Stimulated activated memory B cell treated with anti-CD40 and anti-IgM and Interleukin-4, amounts not matched to agents 10 μg/mL and 1 μg/mL and 100 μg/mL, for 72 hours (primary cell): ENCODE measurements around the gene CREB5.

Experiments used
- ATAC-seq: fragments of 150-1000 bp; cut with Tn5 transposase; 2 replicates; pipeline ENCODE4 v1.10.0; 2021
- H3K27ac Mint-ChIP-seq: one replicate; pipeline ENCODE4 v1.8.0; 2022; ENCODE audit warnings: mild to moderate bottlenecking, mixed read lengths
- H3K27me3 Mint-ChIP-seq: one replicate; pipeline ENCODE4 v1.8.0; 2022; ENCODE audit warnings: mixed read lengths
- H3K36me3 Mint-ChIP-seq: one replicate; pipeline ENCODE4 v1.8.0; 2022; ENCODE audit warnings: mixed read lengths
- H3K4me1 Mint-ChIP-seq: one replicate; pipeline ENCODE4 v1.8.0; 2022; ENCODE audit warnings: mixed read lengths
- H3K4me3 Mint-ChIP-seq: one replicate; pipeline ENCODE4 v1.8.0; 2022; ENCODE audit warnings: mild to moderate bottlenecking, moderate library complexity, mixed read lengths
- H3K9me3 Mint-ChIP-seq: one replicate; pipeline ENCODE4 v1.8.0; 2022; ENCODE audit warnings: mixed read lengths

The CREB5 gene

DNA sequence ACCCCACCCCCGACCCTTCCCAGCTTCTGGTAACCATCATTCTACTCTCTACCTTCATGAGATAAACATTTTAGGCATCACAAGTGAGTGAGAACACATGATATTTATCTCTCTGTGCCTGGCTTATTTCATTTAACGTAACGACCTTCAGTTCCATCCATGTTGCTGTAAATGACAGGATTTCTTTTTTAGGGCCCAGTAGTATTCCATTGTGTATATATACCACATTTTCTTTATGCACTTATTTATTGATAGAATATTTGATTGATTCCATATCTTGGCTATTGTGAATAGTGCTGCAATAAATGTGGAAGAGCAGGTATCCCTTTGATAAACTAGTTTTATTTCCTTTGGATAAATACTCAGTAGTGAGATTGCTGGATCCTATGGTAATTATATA is 112.7 kb downstream of the CREB5 start:
- H3K9me3 Mint-ChIP-seq, result no peaks in the 10 kb centered on the region

DNA sequence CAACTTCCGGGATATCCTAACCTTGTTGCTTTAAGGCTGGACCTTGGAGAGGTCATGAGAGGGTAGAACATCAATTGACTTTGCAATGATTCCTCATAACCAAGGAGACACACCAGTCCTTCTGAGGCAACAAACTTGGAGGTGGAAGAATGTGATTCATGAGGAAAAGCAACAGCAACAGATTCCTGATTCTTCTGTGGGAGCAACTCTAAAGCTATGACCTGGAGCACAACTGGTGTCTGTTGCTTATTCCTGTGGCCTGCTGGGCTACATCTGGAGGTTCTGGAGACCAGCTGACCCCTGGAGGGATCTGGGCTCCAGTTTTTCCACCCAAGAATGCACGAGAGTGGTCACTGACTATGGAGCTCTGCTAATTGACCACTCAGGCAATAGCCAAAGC is 116.6 kb downstream of the CREB5 start:
- no peaks in the 10 kb centered on the region for H3K27me3 Mint-ChIP-seq
- ATAC-seq, result no peak
- H3K36me3 Mint-ChIP-seq, result no peaks in the 10 kb centered on the region
- no peak overlapping the region for H3K27ac Mint-ChIP-seq
- H3K4me1 Mint-ChIP-seq, result peaks cover 14% of the 10 kb centered on the region
- no peaks in the 10 kb centered on the region for H3K9me3 Mint-ChIP-seq
- H3K4me3 Mint-ChIP-seq, result no peak overlapping the region

More for the DNA sequence above, 112.7 kb downstream of the CREB5 start:
- H3K4me1 Mint-ChIP-seq, result peaks cover 8% of the 10 kb centered on the region
- no peaks in the 10 kb centered on the region for H3K27me3 Mint-ChIP-seq
- ATAC-seq, result no peak
- no peak overlapping the region for H3K27ac Mint-ChIP-seq
- no peaks in the 10 kb centered on the region for H3K36me3 Mint-ChIP-seq
- H3K4me3 Mint-ChIP-seq, result no peak overlapping the region

DNA sequence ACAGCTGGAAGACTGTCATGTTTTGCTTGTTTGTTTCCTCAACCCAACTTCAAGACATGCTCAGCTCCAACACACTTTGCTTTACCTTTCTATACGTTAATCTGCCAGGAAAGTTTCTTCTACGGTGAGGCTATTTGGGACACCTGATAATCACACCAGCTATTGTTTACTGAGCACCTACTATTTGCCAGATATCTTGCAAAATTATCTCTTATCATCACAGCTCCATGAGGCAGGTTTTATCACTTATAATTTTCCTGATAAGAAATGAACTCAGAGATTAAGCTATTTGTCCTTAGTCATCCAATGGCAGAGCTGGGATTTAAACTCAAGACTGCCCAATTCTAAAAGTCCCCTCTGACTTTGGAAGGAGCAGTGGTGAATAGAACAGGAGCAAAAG is 117.4 kb downstream of the CREB5 start:
- no peak overlapping the region for H3K4me3 Mint-ChIP-seq
- H3K4me1 Mint-ChIP-seq, result peaks cover 19% of the 10 kb centered on the region
- H3K36me3 Mint-ChIP-seq, result no peaks in the 10 kb centered on the region
- no peak overlapping the region for H3K27ac Mint-ChIP-seq
- ATAC-seq, result no peak
- H3K9me3 Mint-ChIP-seq, result no peaks in the 10 kb centered on the region
- no peaks in the 10 kb centered on the region for H3K27me3 Mint-ChIP-seq

DNA sequence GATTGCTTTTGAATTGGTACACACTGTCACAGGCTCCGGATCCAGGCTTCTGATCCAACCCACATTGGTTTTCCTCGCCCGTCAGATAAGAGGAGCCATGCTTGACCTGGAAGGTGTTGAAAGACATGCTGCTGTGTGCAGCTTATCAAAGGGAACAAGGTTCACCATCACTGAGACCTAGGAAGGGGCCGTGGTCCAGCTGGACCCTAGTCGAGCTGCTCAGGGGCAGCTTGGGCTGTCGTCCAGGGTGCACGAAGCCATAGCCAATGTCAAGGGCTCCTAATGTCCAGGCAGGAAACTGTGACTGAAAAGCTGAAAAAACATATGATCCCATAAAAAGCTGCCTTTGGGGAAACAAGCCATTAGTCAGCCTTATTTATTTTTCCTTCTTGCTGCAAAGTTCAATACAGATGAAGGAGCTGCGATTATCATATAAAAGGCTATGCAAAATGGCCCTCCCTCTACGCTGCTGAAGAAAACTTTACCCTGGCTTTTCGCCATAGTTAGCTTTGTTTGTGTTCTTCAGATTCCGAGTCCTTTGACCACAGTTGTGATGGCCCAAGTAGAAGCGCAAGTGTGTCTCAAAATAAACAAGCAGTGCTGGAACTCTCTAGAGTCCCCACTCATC is 118.0 kb downstream of the CREB5 start:
- Mint-ChIP-seq H3K27me3 (no peaks in the 10 kb centered on the region), H3K4me3 (no peak overlapping the region)

DNA sequence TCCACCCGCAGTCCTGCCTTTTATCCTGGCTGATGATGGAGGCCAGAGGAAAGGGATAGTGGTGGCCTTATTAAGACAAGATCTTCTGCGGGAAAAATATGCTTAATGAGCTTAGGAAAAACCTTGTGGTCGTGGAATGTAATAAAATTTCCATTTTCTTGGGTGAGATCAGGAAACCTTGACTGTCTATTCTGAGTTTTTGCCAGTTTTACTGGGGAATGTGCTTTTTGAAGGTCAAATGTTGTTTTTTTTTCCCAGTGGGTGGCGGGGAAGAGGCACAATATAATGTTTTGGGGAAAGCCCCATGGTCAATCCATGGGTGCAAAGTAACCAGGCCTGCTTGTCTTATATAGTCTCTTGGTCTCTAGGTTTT is 118.5 kb downstream of the CREB5 start:
- Mint-ChIP-seq H3K36me3 (no peaks in the 10 kb centered on the region), H3K27ac (no peak overlapping the region), H3K4me3 (no peak overlapping the region), H3K4me1 (peaks cover 19% of the 10 kb centered on the region), H3K27me3 (no peaks in the 10 kb centered on the region), H3K9me3 (no peaks in the 10 kb centered on the region)
- no peak for ATAC-seq

More for the DNA sequence above, 118.0 kb downstream of the CREB5 start:
- no peak for ATAC-seq
- no peaks in the 10 kb centered on the region for H3K36me3 Mint-ChIP-seq
- H3K9me3 Mint-ChIP-seq, result no peaks in the 10 kb centered on the region
- H3K27ac Mint-ChIP-seq, result no peak overlapping the region
- H3K4me1 Mint-ChIP-seq, result peaks cover 19% of the 10 kb centered on the region

DNA sequence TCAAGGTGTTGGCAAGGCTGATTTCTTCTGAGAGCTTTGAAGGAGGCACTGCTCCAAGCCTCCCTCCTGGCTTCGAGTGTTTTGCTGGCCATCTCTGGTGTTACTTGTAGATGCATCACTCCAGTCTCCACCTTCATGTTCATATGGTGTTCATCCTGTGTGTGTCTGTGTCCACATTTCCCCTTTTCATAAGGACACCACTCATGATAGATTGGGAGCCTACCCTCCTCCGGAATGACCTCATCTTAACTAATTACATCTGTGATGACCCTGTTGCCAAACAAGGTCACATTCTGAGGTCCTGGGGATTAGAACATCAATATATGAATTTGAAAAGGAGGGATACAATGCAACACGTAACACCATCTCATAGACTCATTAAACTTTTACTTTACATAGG is 119.0 kb downstream of the CREB5 start:
- no peak for ATAC-seq
- H3K36me3 Mint-ChIP-seq, result no peaks in the 10 kb centered on the region
- H3K27me3 Mint-ChIP-seq, result no peaks in the 10 kb centered on the region
- H3K9me3 Mint-ChIP-seq, result no peaks in the 10 kb centered on the region
- H3K4me1 Mint-ChIP-seq, result peaks cover 19% of the 10 kb centered on the region
- no peak overlapping the region for H3K4me3 Mint-ChIP-seq
- no peak overlapping the region for H3K27ac Mint-ChIP-seq

DNA sequence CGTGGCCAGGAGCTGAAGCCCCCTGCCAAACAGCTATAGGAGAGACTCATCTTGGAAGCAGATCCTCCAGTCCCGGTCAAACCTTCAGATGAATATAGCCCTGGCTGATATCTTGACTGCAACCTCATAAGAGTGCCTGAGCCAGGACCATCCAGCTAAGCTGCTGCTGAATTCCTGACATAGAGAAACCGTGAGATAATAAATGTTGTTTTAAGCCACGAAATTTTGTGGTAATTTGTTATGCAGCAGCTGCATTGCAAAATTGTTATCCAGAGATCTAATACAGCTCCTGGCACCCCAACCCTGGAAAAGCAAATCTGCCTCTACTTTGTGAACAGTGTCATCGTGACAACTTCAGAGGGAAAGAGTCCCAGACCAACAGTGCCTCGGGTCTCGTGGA is 119.9 kb downstream of the CREB5 start:
- Mint-ChIP-seq H3K36me3 (no peaks in the 10 kb centered on the region), H3K4me1 (peaks cover 19% of the 10 kb centered on the region), H3K4me3 (no peak overlapping the region), H3K27me3 (no peaks in the 10 kb centered on the region), H3K27ac (no peak overlapping the region), H3K9me3 (no peaks in the 10 kb centered on the region)
- no peak for ATAC-seq

DNA sequence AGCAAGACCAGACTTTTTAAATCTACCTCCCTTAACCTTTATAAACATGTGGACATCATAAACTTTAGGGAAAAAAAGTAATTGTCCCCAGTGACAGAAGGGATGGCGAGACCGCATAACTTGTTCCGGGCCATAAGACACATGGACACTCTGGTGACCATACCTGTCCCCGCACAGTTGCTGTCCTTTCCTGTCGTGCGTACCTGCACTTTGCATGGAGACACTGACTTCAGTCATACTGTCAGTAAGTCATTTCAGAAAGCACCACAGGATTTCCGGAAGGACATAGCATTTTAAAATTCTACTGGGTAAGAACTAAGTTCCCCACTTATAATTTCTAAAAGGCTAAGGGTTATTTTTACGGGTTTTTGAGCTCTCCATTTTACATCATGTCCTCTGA is 120.9 kb downstream of the CREB5 start:
- peaks cover 19% of the 10 kb centered on the region for H3K4me1 Mint-ChIP-seq
- H3K4me3 Mint-ChIP-seq, result no peak overlapping the region
- H3K9me3 Mint-ChIP-seq, result no peaks in the 10 kb centered on the region
- peak overlapping the region; percentile 68 for H3K27ac Mint-ChIP-seq
- H3K27me3 Mint-ChIP-seq, result no peaks in the 10 kb centered on the region
- H3K36me3 Mint-ChIP-seq, result no peaks in the 10 kb centered on the region
- peak; percentile 80 for ATAC-seq

DNA sequence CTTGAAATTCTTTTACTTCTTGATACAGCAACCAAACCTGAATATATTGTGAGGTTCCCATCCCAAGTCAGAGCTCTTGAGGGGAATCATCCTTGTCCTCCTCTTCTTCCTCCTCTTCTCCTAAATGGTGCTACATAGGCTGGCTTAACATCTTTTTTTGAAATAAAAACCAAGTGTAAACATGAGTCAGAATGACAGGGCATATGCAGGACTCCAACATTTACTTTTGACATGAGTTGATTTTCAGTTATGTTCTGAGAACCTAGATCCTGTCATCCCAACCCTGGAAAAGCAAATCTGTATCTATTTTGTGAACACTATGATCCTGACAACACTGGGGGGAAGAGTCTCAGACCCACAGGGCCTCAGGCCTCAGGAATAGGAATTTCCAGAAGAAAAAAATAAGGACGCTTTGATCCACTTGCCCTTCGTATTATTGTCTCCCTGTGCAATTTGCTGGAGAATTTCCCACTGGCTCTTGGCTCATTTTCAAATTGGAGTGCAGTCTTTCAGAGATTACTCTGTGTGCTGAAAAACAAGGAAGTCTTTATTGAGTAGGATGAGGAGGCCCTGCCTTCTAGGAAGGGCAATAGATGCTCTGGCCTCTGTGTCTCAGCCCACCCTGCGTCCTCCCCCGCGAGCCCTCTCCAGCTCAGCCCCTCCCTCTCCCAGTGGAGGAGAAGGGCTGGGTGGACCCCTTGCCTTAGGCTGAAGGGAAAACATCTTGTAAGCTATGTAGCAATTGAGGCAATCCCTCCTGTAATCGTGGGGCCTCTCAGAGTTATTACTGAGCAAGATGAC is 121.6 kb downstream of the CREB5 start:
- peak; percentile 18 for ATAC-seq
- Mint-ChIP-seq H3K27ac (peak overlapping the region; percentile 68), H3K4me3 (no peak overlapping the region), H3K36me3 (no peaks in the 10 kb centered on the region), H3K27me3 (no peaks in the 10 kb centered on the region), H3K9me3 (no peaks in the 10 kb centered on the region), H3K4me1 (peaks cover 19% of the 10 kb centered on the region)

DNA sequence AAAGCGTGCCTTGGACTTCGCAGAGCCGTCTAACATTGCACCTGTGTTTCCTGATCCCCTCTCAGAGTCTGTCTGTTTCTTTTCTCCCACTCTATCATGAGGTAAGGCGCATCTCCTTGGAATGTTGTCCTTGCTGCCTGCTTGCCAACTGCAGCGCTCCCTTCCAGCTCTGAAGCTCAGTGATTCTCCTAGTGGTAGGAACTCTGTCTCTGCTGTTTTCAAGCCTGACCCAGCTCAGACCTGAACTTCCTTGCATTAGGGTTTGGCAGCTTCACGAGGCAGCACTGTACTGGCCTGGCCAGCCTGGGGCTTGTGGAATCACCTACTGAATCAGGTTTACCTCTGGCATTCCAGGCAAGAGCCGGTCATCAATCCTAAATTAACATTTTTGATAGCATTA is 123.9 kb downstream of the CREB5 start:
- Mint-ChIP-seq H3K4me3 (no peak overlapping the region), H3K27ac (no peak overlapping the region), H3K4me1 (peaks cover 19% of the 10 kb centered on the region), H3K27me3 (no peaks in the 10 kb centered on the region), H3K9me3 (no peaks in the 10 kb centered on the region), H3K36me3 (no peaks in the 10 kb centered on the region)
- no peak for ATAC-seq

DNA sequence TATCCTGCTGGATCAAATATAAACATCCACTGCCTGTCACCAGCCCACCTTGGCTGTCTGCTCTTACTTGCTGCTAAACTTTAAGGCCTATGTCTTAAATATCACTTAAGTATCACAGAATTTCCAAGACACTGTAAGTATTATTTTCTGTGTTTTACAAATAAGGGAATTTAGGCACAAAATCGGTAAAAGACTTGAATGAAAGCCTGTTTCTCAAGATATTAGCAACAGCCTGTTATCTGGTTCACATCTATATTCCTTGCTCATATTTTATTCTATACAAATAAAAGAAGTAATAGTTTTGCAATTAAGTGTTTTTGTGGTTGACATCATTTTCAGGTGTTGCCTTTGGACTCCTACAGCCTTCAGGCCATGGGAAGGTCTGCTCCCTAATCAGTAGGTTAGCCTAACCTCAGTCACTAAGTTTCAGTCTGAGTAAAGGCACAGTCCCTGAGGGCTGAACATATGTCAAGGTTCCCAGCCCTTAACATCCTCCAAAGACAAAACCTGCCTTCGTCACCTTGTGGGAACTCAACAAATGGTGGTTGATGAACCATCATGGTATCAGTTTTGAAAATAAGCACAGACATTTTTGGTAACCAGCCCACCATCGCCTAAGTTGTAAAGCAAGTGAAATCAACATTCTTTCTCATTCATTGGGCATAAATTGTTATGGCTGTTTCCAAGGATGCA is 127.1 kb downstream of the CREB5 start:
- ATAC-seq, result peak; percentile 85
- Mint-ChIP-seq H3K4me3 (no peak overlapping the region), H3K9me3 (no peaks in the 10 kb centered on the region), H3K4me1 (peaks cover under 1% of the 10 kb centered on the region), H3K36me3 (no peaks in the 10 kb centered on the region), H3K27ac (no peak overlapping the region), H3K27me3 (peaks cover 14% of the 10 kb centered on the region)

DNA sequence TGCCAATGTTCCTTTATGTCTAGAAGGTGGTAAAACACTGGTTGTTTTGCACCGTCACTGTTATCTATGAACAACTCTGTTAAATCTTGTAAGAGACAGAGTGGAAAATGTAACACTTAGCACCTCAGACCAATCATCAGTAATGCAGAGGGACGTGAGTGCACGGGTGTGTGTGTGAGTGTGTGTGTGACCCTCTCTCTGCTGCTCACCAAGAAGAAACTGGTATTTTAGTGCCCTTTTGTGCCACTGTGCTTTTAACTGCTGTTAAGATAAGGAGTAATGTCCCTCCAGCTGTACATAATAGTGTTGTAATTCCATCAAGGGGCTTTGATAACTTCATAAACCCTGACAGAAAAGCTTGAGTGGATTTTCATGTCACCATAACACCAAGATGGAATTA is 130.1 kb downstream of the CREB5 start:
- peaks cover 14% of the 10 kb centered on the region for H3K27me3 Mint-ChIP-seq
- H3K4me3 Mint-ChIP-seq, result no peak overlapping the region
- ATAC-seq, result no peak
- H3K9me3 Mint-ChIP-seq, result peaks cover 3% of the 10 kb centered on the region
- H3K36me3 Mint-ChIP-seq, result no peaks in the 10 kb centered on the region
- H3K4me1 Mint-ChIP-seq, result no peaks in the 10 kb centered on the region
- H3K27ac Mint-ChIP-seq, result no peak overlapping the region

DNA sequence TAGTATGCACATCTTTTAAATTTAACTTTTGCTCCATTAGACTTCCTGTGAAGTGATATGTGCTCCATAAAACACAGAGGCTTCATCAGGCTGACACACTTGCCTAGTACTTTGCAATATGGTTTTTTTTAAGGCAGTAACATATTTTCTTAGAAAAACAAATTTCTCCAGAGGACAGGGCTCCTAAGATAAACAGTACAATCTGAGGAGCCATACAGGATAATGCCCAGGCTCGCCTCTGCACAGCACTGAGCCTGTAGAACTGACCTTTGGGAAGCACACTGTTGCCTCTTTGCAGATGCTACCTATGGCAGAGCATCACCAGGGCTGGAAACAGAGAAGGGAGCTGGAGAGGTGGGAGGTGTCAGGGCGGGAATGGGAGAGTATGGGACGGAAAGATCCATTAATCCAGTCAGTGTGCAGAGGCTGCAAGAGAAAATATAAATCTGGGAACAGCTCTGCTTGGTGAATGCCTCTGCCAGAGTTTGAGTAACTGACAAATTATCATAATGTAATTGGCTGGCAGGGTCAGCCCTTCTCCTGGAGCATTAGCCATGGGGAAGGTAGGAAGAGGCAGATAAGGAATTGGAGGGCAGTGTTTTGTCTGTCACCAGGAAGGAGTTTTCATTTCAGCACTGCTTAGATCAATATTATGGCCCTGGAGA is 132.3 kb downstream of the CREB5 start:
- Mint-ChIP-seq H3K4me1 (no peaks in the 10 kb centered on the region), H3K27ac (no peak overlapping the region), H3K9me3 (peaks cover 3% of the 10 kb centered on the region), H3K27me3 (peaks cover 17% of the 10 kb centered on the region), H3K4me3 (no peak overlapping the region), H3K36me3 (no peaks in the 10 kb centered on the region)
- no peak for ATAC-seq

DNA sequence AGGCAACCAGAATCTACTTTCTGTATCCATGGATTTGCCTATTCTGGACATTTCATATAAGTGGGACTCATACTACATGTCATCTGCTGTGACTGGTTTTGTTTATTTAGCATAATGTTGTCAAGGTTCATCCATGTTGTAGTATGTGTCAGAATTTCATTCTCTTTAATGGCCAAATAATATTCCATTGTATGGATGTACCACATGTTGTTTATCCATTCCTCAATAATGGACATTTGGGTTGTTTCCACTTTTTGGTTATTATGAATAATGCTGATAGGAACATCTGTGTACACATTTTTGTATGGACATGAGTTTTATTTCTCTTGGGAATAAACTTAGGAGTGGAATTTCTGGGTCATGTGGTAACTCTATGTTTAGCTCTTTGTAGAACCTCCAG is 133.7 kb downstream of the CREB5 start:
- Mint-ChIP-seq H3K4me3 (no peak overlapping the region), H3K36me3 (no peaks in the 10 kb centered on the region), H3K9me3 (peaks cover 3% of the 10 kb centered on the region), H3K27ac (no peak overlapping the region), H3K4me1 (no peaks in the 10 kb centered on the region), H3K27me3 (peaks cover 32% of the 10 kb centered on the region)
- ATAC-seq, result no peak

DNA sequence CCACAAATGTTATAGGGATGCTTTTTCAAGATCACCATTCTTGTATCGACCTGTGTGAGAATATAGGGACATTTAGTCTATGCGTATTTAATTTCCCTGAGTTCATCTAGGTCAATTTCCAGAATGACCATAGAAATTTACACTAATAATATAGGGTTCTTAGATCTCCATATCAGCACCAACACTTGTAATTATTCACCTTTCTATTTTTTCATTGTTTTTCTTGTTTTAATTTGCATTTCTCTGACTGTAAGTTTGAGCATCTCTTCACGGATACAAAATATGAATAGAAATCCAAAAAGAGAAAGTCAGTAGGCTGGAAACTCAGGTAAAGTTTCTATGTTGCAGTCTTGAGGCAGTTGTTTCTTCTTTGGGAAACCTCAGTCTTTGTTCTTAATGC is 134.8 kb downstream of the CREB5 start:
- H3K4me3 Mint-ChIP-seq, result no peak overlapping the region
- no peaks in the 10 kb centered on the region for H3K36me3 Mint-ChIP-seq
- H3K9me3 Mint-ChIP-seq, result peaks cover 3% of the 10 kb centered on the region
- peaks cover 40% of the 10 kb centered on the region for H3K27me3 Mint-ChIP-seq
- ATAC-seq, result no peak
- H3K4me1 Mint-ChIP-seq, result no peaks in the 10 kb centered on the region
- no peak overlapping the region for H3K27ac Mint-ChIP-seq
